A549 (cell line): ENCODE results near the gene F11.

Source experiments
- CHD2 ChIP-seq: fragments of 150-350 bp; IDR thresholded peaks from 2 replicates; pipeline ENCODE4 v1.6.1; 2014; ENCODE audit warnings: low read length; ENCODE audit not compliant: partially characterized antibody
- EP300 ChIP-seq, 2 experiments: fragments of >200 bp; sonication (Bioruptor Twin); formaldehyde crosslinking; IDR thresholded peaks; 2 replicates in 1 of 2; 3 replicates in 1 of 2; pipeline ENCODE4 v1.6.1; 2016 to 2017
- KDM1A ChIP-seq: fragments of 200-600 bp; sonication (generic); IDR thresholded peaks from 2 replicates; pipeline ENCODE4 v1.6.1; 2016; ENCODE audit warnings: low read depth, mild to moderate bottlenecking
- NFE2L2 ChIP-seq: fragments of 150-350 bp; conservative IDR thresholded peaks from 2 replicates; pipeline ENCODE4 v1.6.1; 2014; ENCODE audit warnings: low read length
- POLR2A ChIP-seq: IDR thresholded peaks from 2 replicates; pipeline ENCODE4 v1.6.1; 2012; ENCODE audit warnings: mild to moderate bottlenecking, low read length
- TF ChIP-seq, protein P1 (sequence below): fragments of >200 bp; sonication (Bioruptor Twin); formaldehyde crosslinking; IDR thresholded peaks from 3 replicates; pipeline ENCODE4 v1.5.1; 2016

DNA sequence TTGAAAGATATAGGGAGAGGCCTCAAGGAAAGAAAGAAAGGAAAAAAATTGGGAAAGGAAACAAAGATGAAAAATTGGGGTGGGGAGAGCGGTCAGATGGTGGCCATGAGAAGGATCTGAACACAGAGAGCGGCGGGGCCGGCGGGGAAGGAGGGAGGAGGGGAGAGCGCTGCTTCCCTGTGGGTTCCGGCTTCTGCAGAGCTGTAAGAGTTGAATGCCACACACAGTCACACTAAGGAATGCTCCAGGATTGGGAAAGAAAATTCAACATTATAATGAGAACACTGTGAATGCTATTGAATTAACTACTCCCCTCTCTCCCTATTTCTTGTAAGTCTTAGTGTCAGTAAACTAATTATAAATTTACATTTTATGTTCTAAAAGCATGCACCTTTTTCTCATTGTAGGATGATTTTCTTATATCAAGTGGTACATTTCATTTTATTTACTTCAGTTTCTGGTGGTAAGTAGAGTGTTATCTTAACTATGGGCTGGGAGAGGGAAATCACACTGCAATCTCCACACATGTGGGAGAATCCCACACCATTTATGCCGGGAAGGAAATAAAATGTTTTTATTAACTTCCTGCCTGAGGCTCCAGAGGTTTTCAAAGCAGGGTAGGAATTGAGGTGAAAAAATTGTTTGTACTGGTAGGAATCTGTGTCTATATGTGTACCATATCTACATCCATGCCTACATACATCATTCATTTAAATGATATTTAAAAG is 904 bp downstream of the F11 start:
- TF ChIP-seq KDM1A = no peak
- TF ChIP-seq, protein P1, sequence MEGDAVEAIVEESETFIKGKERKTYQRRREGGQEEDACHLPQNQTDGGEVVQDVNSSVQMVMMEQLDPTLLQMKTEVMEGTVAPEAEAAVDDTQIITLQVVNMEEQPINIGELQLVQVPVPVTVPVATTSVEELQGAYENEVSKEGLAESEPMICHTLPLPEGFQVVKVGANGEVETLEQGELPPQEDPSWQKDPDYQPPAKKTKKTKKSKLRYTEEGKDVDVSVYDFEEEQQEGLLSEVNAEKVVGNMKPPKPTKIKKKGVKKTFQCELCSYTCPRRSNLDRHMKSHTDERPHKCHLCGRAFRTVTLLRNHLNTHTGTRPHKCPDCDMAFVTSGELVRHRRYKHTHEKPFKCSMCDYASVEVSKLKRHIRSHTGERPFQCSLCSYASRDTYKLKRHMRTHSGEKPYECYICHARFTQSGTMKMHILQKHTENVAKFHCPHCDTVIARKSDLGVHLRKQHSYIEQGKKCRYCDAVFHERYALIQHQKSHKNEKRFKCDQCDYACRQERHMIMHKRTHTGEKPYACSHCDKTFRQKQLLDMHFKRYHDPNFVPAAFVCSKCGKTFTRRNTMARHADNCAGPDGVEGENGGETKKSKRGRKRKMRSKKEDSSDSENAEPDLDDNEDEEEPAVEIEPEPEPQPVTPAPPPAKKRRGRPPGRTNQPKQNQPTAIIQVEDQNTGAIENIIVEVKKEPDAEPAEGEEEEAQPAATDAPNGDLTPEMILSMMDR = no peak
- TF ChIP-seq NFE2L2 = no peak
- TF ChIP-seq EP300 (IDR thresholded peaks at IDR 0.05) = no peak
- TF ChIP-seq CHD2 = no peak
- TF ChIP-seq POLR2A = no peak
